Esophagus mucosa (tissue), 1 donor: ENCODE results near the gene CCN6. TPM values are rescaled to one million over a fixed set of nuclear protein-coding genes. Genes with fewer than 3 reads are reported as not detected.

Source experiments
- ATAC-seq: fragments of 200-7000 bp; cut with Tn5 transposase; one replicate; pipeline ENCODE4 v1.9.1; 2020
- total RNA-seq: library from RNA; stranded (reverse); gene quantifications from one replicate; pipeline ENCODE4 v1.2.4, GENCODE V29; 2023
- donor health status: DM: yes; HTN: yes; CAD: no.

CCN6 gene
- total RNA-seq, 1 donor from 2014 or later: not detected

GRCh38 chr6:112117554-112117953 is 63.6 kb downstream of the CCN6 start:
- ATAC-seq: peak; percentile 38

- no peak for ATAC-seq
Measured at GRCh38 chr6:112118034-112118433, 64.1 kb downstream of the CCN6 start.

Other genes with a start within 250 kb of the CCN6 start
- gene FYN, start 180.7 kb upstream of the CCN6 start, total RNA-seq: 5.2 TPM
- gene TUBE1, start 33.4 kb downstream of the CCN6 start, total RNA-seq: 13.1 TPM
- gene FAM229B, start 33.5 kb downstream of the CCN6 start, total RNA-seq: 5.1 TPM
- 8.0 TPM for gene LAMA4, start 200.5 kb downstream of the CCN6 start, total RNA-seq